ENCODE results near the gene NUDT7. TPM values are rescaled to one million over a fixed set of nuclear protein-coding genes. Genes with fewer than 3 reads are reported as not detected.

Gene NUDT7
- total and polyA plus RNA-seq, 4 donors, result 15.4 to 30.2 (median 25.3) TPM

GRCh38 chr16:77762262-77762661 lies 39.9 kb downstream of the NUDT7 start (continued):
- no peak for TF ChIP-seq ZBTB33 (IDR thresholded peaks at IDR 0.05)

GRCh38 chr16:77763994-77764393 lies 41.7 kb downstream of the NUDT7 start:
- no peaks in the 10 kb centered on the region for H3K36me3 ChIP-seq (ENCODE audit: control insufficient read depth in 4 of 4, insufficient read depth in 3 of 4, low read depth in 1 of 4, low read length in 3 of 4)
- TF ChIP-seq ATF3 (IDR thresholded peaks at IDR 0.05) (no peak), RXRA (IDR thresholded peaks at IDR 0.05) (no peak), FOXA2 (IDR thresholded peaks at IDR 0.05) (no peak), REST (IDR thresholded peaks at IDR 0.05) (no peak), NR2F2 (IDR thresholded peaks at IDR 0.05) (no peak), FOXA1 (IDR thresholded peaks at IDR 0.05) (no peak), HNF4G (IDR thresholded peaks at IDR 0.05) (no peak)

GRCh38 chr16:77767211-77767610 lies 44.9 kb downstream of the NUDT7 start:
- no peaks in the 10 kb centered on the region for H3K9me3 ChIP-seq (ENCODE audit: control insufficient read depth in 4 of 4, low read length in 3 of 4)
- no peaks in the 10 kb centered on the region for H3K36me3 ChIP-seq (ENCODE audit: control insufficient read depth in 4 of 4, insufficient read depth in 3 of 4, low read depth in 1 of 4, low read length in 3 of 4)
- WGBS, result 77% methylated on average over 4 of the region's 4 CpGs
- TF ChIP-seq HNF4A (conservative IDR thresholded peaks at IDR 0.05) (no peak), RXRA (IDR thresholded peaks at IDR 0.05) (no peak), ATF3 (IDR thresholded peaks at IDR 0.05) (no peak), HNF4G (IDR thresholded peaks at IDR 0.05) (no peak)
- H3K9ac ChIP-seq (ENCODE audit: low read depth in 1 of 2, low read length in 2 of 2), result no peak overlapping the region
- no peak overlapping the region for H3K27ac ChIP-seq (ENCODE audit: low read depth in 1 of 2, low read length in 2 of 2)
- peaks cover 0 to 10% (median 4%) of the 10 kb centered on the region in 4 donors for H3K4me1 ChIP-seq (ENCODE audit: control insufficient read depth in 4 of 4, insufficient read depth in 4 of 4, low read length in 3 of 4)
- H3K4me3 ChIP-seq (ENCODE audit: low read depth in 1 of 3, low read length in 3 of 3), result no peak overlapping the region
- no peak for DNase-seq (ENCODE audit: low spot score)
- H3K27me3 ChIP-seq (ENCODE audit: control insufficient read depth in 4 of 4, insufficient read depth in 4 of 4, low read length in 3 of 4), result no peaks in the 10 kb centered on the region

More at GRCh38 chr16:77763994-77764393, 41.7 kb downstream of the NUDT7 start:
- H3K27ac ChIP-seq (ENCODE audit: low read depth in 1 of 2, low read length in 2 of 2), result peak overlapping the region in 1 of 2 donors; percentile 31
- no peak overlapping the region for H3K9ac ChIP-seq (ENCODE audit: low read depth in 1 of 2, low read length in 2 of 2)
- no peak overlapping the region for H3K4me3 ChIP-seq (ENCODE audit: low read depth in 1 of 3, low read length in 3 of 3)
- H3K27me3 ChIP-seq (ENCODE audit: control insufficient read depth in 4 of 4, insufficient read depth in 4 of 4, low read length in 3 of 4), result no peaks in the 10 kb centered on the region
- WGBS, result 95% methylated on average over 1 of the region's 1 CpG
- peaks cover 0 to 9% (median 5%) of the 10 kb centered on the region in 4 donors for H3K4me1 ChIP-seq (ENCODE audit: control insufficient read depth in 4 of 4, insufficient read depth in 4 of 4, low read length in 3 of 4)
- no peaks in the 10 kb centered on the region for H3K9me3 ChIP-seq (ENCODE audit: control insufficient read depth in 4 of 4, low read length in 3 of 4)
- DNase-seq (ENCODE audit: low spot score), result no peak

- Histone ChIP-seq H3K9ac (ENCODE audit: low read depth in 1 of 2, low read length in 2 of 2) (no peak overlapping the region), H3K36me3 (ENCODE audit: control insufficient read depth in 4 of 4, insufficient read depth in 3 of 4, low read depth in 1 of 4, low read length in 3 of 4) (no peaks in the 10 kb centered on the region), H3K27ac (ENCODE audit: low read depth in 1 of 2, low read length in 2 of 2) (no peak overlapping the region), H3K27me3 (ENCODE audit: control insufficient read depth in 4 of 4, insufficient read depth in 4 of 4, low read length in 3 of 4) (no peaks in the 10 kb centered on the region), H3K4me3 (ENCODE audit: low read depth in 1 of 3, low read length in 3 of 3) (no peak overlapping the region), H3K9me3 (ENCODE audit: control insufficient read depth in 4 of 4, low read length in 3 of 4) (no peaks in the 10 kb centered on the region), H3K4me1 (ENCODE audit: control insufficient read depth in 4 of 4, insufficient read depth in 4 of 4, low read length in 3 of 4) (peaks cover 0 to 10% (median 4%) of the 10 kb centered on the region in 4 donors)
- DNase-seq (ENCODE audit: low spot score), result no peak
- 77% methylated on average over 3 of the region's 3 CpGs for WGBS
- TF ChIP-seq TAF1 (conservative IDR thresholded peaks at IDR 0.05), result no peak
- no peak for TF ChIP-seq MAX (IDR thresholded peaks at IDR 0.05)
- no peak for TF ChIP-seq CTCF (IDR thresholded peaks at IDR 0.05; ENCODE audit: low read depth, low read length, missing input control)
- no peak for TF ChIP-seq RXRA (IDR thresholded peaks at IDR 0.05)
- no peak for TF ChIP-seq GABPA (IDR thresholded peaks at IDR 0.05 in 1 of 2, conservative IDR thresholded peaks at IDR 0.05 in 1 of 2)
- no peak for TF ChIP-seq HNF4G (IDR thresholded peaks at IDR 0.05)
- TF ChIP-seq RAD21 (IDR thresholded peaks at IDR 0.05), result no peak
- no peak for TF ChIP-seq EGR1 (IDR thresholded peaks at IDR 0.05; ENCODE audit: low read depth in 2 of 2)
Observed at GRCh38 chr16:77767826-77768225, 45.5 kb downstream of the NUDT7 start.
